ENCODE results near the gene RUNX3.
"Not testable (repeated sequence)": the region's sequence is repeated elsewhere in the genome, so short reads cannot be mapped to it uniquely, and the experiment has no call there.

The RUNX3 gene

GRCh38 chr1:24913616-24914225 lies 16.4 kb downstream of the RUNX3 start:
- DNase-seq (ENCODE audit: low read depth in 2 of 2): no peak

DNA sequence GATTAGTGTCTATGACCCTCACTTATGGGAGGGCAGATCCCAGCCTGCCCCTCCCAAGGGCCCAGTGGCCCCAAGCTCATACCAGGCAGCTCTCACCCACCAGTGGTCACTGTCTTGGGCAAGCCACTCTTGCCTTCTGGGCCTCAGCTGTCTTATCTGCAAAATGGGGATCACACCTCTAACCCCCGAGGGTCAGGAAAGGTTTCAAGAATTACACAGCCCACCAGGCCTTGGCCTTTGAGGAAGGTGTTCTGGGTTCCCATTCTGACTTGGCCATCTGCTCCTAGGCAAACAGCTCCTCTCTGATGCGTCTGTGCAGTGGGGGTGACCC lies 16.8 kb downstream of the RUNX3 start:
- DNase-seq (ENCODE audit: low read depth in 2 of 2): no peak

DNA sequence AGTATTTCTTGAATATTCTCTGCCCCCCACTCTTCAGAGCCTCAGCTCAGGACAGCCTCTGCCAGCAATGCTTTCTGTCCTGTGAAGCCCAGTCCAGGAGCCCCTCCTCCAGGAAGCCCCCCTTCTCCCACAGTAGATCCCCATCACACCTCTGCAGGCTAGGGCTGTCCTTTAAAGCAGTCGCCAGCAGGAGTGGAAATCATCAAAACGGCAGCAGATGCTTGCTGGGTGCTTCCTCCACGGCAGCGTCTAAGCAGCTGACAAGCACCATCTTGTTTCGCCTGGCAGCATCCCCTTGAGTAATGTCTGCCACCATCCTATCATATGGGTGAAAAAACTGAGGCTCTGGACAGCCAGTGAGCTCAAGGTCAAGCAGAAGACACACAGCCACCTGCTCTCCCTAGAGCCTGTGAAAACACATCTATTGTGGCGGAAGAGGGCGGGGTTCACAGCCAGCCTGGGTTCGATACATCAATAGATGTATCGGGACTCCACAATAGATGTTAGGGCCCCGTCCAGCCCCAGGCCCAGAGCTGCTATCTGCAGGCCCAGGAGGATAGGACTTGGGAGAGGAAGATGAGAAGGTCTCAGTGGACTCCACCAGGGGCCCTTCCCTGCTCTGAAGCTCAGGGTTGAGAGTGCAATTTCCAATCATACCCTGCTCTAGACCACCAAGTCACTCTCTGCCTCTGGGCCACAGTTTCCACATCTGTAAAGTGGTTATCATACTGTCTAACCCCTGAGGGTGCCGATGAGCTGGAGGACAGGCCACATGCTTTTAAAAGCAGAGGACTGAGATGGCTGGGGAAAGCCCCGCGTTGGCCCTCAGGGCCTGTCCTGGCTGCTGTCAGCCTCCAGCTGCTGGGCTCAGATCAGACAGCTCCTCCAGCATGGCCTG lies 17.5 kb downstream of the RUNX3 start:
- DNase-seq (ENCODE audit: low read depth in 2 of 2): no peak

DNA sequence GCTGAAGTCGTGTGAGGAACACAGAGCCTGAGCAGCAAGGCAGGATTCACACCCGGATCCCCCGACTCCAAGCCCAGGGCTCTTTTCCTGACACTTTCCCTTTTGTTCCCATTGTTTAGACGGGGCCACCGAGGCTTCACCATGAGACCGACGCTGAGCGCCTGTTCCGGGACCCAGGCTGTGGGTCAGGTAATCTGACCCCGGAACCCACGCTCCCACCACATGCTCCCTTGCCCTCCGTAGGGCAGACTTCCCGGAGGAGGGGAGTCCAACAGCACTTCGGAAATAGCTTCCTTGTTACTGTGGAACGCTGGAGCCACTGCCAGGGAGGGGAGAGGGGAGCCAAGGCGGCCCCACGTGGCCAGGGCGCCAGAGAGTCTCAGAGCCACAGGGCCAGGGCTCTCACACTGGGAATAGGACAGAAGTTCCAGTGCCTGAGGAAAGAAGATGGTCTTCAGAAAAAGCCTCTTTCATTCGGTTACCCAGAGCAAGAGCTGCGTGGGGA lies 18.4 kb downstream of the RUNX3 start:
- no peak for DNase-seq (ENCODE audit: low read depth in 2 of 2)

- peak; percentile 74 to 75 for DNase-seq (ENCODE audit: low read depth in 2 of 2)
Observed at GRCh38 chr1:24910751-24911650, 19.1 kb downstream of the RUNX3 start.

DNA sequence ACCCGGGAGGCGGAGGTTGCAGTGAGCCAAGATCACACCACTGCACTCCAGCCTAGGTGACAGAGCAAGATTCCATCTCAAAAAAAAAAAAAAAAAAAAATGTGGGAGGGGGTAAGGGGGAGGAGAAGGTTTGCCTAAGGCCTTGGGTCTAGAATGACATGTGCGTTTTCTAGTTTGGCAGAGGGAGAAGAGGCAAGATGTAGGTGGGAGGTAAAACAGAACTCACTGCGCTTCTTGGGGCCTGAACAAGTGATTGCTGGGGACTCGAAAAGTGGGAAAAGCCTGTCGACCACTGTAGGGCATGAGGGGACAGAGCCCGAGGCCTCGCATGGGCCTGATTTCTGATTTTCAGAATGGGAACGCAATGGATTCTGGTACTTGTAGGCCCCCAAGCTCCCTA lies 19.9 kb downstream of the RUNX3 start:
- no peak for DNase-seq (ENCODE audit: low read depth in 2 of 2)

DNA sequence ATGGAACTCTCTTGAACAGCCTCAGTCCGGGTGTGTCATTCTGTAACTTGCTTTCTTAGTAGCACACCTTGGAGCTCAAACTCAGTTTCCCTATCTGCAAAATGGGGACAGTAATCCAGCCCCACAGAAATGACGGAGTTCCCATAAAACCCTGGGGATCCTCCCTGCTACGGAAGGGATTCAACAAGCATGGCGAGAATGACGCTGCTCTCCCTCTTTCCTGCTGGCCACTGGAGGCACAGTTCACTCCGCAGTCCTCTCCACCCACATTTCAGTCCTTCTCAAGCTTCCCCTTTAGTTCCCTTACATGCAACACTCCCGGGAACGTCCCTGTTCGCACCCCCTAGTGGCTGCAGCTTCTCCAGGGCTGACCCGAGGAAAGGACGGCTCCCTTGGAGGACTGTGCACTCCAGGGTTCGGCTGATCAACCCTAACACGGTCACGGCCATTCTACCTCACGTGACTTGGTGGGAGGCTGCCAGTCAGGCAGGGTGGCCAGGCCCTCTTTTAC lies 20.6 kb downstream of the RUNX3 start:
- no peak for DNase-seq (ENCODE audit: low read depth in 2 of 2)

- DNase-seq (ENCODE audit: low read depth in 2 of 2): no peak
Observed at GRCh38 chr1:24908591-24909259, 21.4 kb downstream of the RUNX3 start.

DNA sequence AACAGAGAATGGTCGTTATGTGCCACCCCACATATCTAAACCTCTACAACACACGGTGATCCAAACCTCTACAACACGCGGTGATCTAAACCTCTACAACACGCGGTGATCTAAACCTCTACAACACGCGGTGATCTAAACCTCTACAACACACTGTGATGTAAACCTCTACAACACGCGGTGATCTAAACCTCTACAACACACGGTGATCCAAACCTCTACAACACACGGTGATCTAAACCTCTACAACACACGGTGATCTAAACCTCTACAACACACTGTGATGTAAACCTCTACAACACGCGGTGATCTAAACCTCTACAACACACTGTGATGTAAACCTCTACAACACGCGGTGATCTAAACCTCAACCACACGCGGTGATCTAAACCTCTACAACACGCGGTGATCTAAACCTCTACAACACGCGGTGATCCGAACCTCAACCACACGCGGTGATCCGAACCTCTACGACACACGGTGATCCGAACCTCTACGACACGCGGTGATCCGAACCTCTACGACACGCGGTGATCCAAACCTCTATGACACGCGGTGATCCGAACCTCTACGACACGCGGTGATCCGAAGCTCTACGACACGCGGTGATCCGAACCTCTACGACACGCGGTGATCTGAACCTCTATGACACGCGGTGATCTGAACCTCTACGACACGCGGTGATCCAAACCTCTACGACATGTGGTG lies 22.3 kb downstream of the RUNX3 start:
- not testable (repeated sequence) for DNase-seq (ENCODE audit: low read depth in 2 of 2)

DNA sequence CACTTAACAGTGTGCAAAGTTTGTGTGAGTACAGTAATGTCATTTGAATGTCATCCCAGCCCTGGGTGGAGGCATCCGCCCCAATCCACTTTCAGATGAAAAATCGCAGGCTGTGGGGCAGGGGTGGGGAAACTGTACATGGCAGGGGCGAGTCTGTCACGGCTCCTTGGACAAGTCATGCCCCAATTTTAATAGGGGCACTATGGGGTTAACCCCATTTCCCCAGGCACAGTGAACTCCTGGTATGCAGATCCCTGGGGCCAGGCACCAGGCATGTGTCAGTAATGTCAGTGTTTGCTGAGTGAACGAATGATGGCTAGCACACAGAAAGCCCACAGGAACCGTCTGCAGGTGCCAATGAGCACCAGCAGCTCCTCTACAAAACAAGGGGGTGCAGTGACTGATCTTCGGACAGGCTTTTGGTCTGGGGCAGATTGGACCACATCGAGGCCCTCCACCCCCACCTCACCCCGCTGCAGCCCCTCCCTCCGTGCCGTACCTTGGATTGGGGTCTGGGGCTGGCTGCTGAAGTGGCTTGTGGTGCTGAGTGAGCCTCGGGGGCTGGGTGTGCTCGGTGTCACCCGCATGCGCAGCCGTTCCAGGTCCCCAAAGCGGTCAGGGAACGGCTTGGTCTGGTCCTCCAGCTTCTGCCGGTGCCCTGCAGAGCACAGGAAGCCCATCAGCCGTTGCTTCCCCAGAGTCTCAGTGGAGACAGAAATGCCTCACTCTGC lies 23.2 kb downstream of the RUNX3 start:
- no peak for DNase-seq (ENCODE audit: low read depth in 2 of 2)

DNA sequence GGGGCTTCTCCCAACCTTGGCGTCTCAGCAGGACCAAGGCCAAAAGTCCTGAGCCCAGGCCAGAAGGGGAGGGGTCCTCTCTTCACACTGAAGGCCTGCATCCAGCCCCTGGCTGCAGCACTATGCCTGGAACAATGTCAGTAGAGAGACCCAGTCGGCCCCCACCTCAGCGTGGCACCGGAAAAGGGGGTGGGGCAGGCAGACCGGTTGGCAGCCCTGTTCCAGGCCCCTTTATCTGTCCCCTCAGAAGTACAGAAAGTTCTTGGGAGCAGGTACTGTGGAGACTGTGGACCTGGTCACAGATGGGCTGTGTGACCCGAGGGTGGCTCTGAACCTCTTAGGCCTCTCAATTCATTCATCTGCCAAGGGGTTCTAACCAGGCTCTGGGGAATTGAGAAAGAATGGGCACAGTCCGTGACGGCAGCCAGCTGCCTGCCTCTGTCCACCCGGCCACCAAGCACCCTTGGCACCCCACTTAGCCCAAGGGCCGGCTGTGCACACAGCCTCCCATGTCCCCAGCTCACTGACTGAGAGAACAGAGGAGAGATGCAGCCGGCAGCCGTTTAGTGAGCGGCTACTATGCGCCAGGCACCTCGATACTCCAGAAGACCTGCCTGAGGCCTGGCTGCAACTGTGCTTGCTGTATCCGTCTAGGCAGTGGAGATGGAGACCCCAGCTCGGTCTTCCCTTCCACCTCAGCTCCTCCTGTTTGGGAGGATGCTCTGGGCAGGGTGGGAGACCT lies 23.9 kb downstream of the RUNX3 start:
- DNase-seq (ENCODE audit: low read depth in 2 of 2): no peak

- DNase-seq (ENCODE audit: low read depth in 2 of 2): no peak
Observed at GRCh38 chr1:24905355-24905978, 24.6 kb downstream of the RUNX3 start.

DNA sequence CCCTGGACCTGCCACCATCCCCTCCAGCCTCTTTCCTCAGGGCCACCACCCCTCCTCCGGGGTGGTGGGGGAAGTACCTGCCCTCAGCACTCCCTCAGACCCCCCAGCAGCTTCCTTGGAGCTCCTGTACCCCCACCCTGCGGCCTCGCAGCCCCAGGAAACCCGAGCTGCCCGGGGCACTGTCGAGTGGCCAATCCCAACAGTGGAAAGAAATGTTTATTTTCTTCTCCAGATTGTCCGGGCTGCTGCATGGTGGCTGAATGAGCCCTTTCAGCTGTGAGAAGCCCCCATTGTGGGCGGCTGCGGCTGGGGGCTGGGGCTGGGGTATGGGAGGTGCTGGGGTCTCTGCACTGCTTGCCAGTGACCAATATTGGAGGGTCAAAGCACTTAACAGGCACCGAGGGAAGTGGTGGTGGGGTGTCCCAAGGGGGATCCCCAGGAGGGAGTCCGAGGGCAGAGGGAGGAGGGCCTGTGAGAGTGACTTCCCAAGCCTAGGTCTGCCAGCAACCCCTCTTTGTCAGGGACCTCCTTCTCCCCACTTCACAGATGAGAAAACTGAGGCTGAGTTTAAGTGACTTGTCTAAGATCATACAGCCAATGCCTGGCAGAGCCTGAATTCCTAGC lies 25.2 kb downstream of the RUNX3 start:
- DNase-seq (ENCODE audit: low read depth in 2 of 2): no peak

GRCh38 chr1:24903955-24904730 lies 25.9 kb downstream of the RUNX3 start:
- no peak for DNase-seq (ENCODE audit: low read depth in 2 of 2)

DNA sequence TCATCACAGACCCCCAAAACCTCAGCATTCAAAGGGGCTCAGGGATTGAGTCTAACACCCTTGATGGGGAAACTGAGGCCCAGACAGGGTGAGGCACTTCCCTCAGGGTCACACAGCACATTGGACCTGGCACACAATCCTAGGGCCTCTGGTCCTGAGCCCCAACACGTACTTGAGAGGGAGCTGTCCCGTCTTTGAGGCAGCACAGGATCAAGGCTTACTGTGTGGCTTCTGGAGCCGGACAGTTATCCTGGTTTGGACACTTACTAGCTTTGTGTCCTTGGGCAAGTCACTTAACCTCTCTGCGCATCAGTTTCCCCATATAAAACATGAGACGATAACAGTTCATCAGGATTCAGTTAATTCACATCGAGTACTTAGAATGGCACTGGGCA lies 26.5 kb downstream of the RUNX3 start:
- DNase-seq (ENCODE audit: low read depth in 2 of 2): no peak

DNA sequence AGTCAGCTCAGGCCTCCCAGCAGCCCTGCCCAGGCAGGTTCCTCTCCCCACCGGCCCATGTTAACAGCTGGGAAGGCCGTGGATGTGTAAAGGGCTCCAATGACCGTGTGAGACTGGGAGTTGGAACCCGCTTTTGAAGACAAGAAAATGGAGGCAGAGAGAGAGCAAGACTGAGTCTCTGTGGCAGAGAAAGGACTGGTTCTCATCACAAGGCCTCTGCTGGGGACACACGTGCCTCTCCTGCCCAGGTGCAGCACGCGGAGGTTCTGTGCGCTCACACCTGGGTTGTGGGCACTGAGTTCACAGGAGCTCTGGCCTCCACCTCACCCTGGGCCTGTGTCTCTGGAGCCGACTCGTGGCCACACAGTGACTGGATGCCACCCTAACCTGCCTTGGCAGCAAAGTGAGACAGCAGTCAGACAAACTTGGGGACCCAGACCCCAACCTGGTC lies 27.0 kb downstream of the RUNX3 start:
- no peak for DNase-seq (ENCODE audit: low read depth in 2 of 2)

DNA sequence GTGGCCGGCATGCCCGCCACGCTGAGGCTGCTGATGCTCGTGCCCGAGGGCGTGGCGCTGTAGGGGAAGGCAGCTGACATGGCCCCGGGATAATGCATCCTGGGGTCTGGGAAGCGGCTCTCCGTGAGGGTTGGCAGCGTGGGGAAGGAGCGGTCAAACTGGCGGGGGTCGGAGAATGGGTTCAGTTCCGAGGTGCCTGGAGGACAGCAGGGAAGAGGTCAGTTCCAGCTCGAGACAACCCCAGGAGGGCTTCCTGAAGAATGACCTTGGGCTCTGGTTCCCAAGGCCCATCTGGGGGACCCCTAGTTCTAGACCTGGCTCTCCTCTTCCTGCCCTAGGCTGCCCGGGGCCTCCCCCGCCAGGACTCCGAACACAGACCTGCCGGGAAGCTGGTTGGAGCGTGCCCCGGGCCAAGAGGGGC lies 27.6 kb downstream of the RUNX3 start:
- DNase-seq (ENCODE audit: low read depth in 2 of 2): no peak

All from stimulated activated CD8-positive, alpha-beta memory T cell treated with anti-CD3 and anti-CD28 coated beads, Interleukin-2, amount 100 ng/mL, for 48 hours (primary cell).